H7 (cell line): Measurements from ENCODE around the gene NCOA3. TPM values are rescaled to one million over a fixed set of nuclear protein-coding genes. Genes with fewer than 3 reads are reported as not detected.
A peak's percentile ranks its signal among the peaks of the same experiment; 100 is the strongest.

Source experiments
- DNase-seq: peaks from one replicate; pipeline ENCODE4 v3.0.0; 2012
- H3K27me3 ChIP-seq: 2 replicates; pipeline ENCODE4 v1.6.0; 2011; ENCODE audit warnings: mild to moderate bottlenecking, low read length; ENCODE audit not compliant: control insufficient read depth, insufficient read depth
- H3K36me3 ChIP-seq: replicated peaks from 2 replicates; pipeline ENCODE4 v1.5.1; 2011; ENCODE audit warnings: low read length; ENCODE audit not compliant: control insufficient read depth, insufficient read depth
- H3K4me3 ChIP-seq: 2 replicates; pipeline ENCODE4 v1.5.1; 2011; ENCODE audit warnings: low read depth, mild to moderate bottlenecking, control low read depth, low read length, moderate library complexity; ENCODE audit not compliant: insufficient read depth
- total RNA-seq: library from RNA; depleted of rRNA; stranded (reverse); fragments of >200 nt; shearing (Covaris generic); gene quantifications from 2 replicates; pipeline ENCODE4 v1.2.3, GENCODE V29; 2014

NCOA3 gene
- total RNA-seq, 1 experiment from 2014 or later: 10.1 TPM

GRCh38 chr20:47673671-47673955 is 171.9 kb downstream of the NCOA3 start:
- no peak overlapping the region for H3K4me3 ChIP-seq
- no peaks in the 10 kb centered on the region; the same call in none of the 2 replicates for H3K36me3 ChIP-seq
- no peaks in the 10 kb centered on the region for H3K27me3 ChIP-seq
- DNase-seq: no peak

GRCh38 chr20:47674145-47674544 is 172.5 kb downstream of the NCOA3 start:
- no peak overlapping the region for H3K4me3 ChIP-seq
- H3K36me3 ChIP-seq: no peaks in the 10 kb centered on the region; the same call in none of the 2 replicates
- no peaks in the 10 kb centered on the region for H3K27me3 ChIP-seq
- peak; percentile 41 for DNase-seq

- DNase-seq: peak; percentile 45
- Histone ChIP-seq H3K27me3 (no peaks in the 10 kb centered on the region), H3K4me3 (no peak overlapping the region), H3K36me3 (no peaks in the 10 kb centered on the region; the same call in none of the 2 replicates)
These were observed 173.0 kb downstream of the NCOA3 start for GRCh38 chr20:47674686-47675085.

GRCh38 chr20:47675190-47676142 is 173.8 kb downstream of the NCOA3 start:
- Histone ChIP-seq H3K36me3 (no peaks in the 10 kb centered on the region; the same call in none of the 2 replicates), H3K27me3 (no peaks in the 10 kb centered on the region), H3K4me3 (no peak overlapping the region)
- DNase-seq: peak; percentile 87

- H3K27me3 ChIP-seq: no peaks in the 10 kb centered on the region
- no peak overlapping the region for H3K4me3 ChIP-seq
- no peaks in the 10 kb centered on the region; the same call in none of the 2 replicates for H3K36me3 ChIP-seq
- DNase-seq: peak; percentile 92
These were observed 174.6 kb downstream of the NCOA3 start for GRCh38 chr20:47676219-47676721.

GRCh38 chr20:47676912-47677634 is 175.4 kb downstream of the NCOA3 start:
- no peak overlapping the region for H3K4me3 ChIP-seq
- no peaks in the 10 kb centered on the region; the same call in none of the 2 replicates for H3K36me3 ChIP-seq
- H3K27me3 ChIP-seq: no peaks in the 10 kb centered on the region
- no peak for DNase-seq

- Histone ChIP-seq H3K4me3 (no peak overlapping the region), H3K36me3 (no peaks in the 10 kb centered on the region; the same call in none of the 2 replicates), H3K27me3 (no peaks in the 10 kb centered on the region)
- peak; percentile 94 for DNase-seq
These were observed 176.2 kb downstream of the NCOA3 start for GRCh38 chr20:47677635-47678453.

- Histone ChIP-seq H3K4me3 (no peak overlapping the region), H3K27me3 (no peaks in the 10 kb centered on the region), H3K36me3 (no peaks in the 10 kb centered on the region; the same call in none of the 2 replicates)
- no peak for DNase-seq
These were observed 176.8 kb downstream of the NCOA3 start for GRCh38 chr20:47678536-47678935.

GRCh38 chr20:47679462-47679861 is 177.8 kb downstream of the NCOA3 start:
- no peak for DNase-seq
- no peak overlapping the region for H3K4me3 ChIP-seq
- H3K27me3 ChIP-seq: no peaks in the 10 kb centered on the region
- H3K36me3 ChIP-seq: no peaks in the 10 kb centered on the region; the same call in none of the 2 replicates

GRCh38 chr20:47680804-47681529 is 179.3 kb downstream of the NCOA3 start:
- no peak overlapping the region for H3K4me3 ChIP-seq
- no peak for DNase-seq
- H3K36me3 ChIP-seq: no peaks in the 10 kb centered on the region; the same call in 1 of the 2 replicates
- H3K27me3 ChIP-seq: no peaks in the 10 kb centered on the region

GRCh38 chr20:47682028-47682783 is 180.5 kb downstream of the NCOA3 start:
- no peak overlapping the region for H3K4me3 ChIP-seq
- H3K27me3 ChIP-seq: no peaks in the 10 kb centered on the region
- no peaks in the 10 kb centered on the region; the same call in 1 of the 2 replicates for H3K36me3 ChIP-seq
- no peak for DNase-seq

GRCh38 chr20:47682916-47683315 is 181.2 kb downstream of the NCOA3 start:
- Histone ChIP-seq H3K36me3 (no peaks in the 10 kb centered on the region; the same call in 1 of the 2 replicates), H3K27me3 (no peaks in the 10 kb centered on the region), H3K4me3 (no peak overlapping the region)
- DNase-seq: no peak
